Liver (tissue), 2 donors: ENCODE measurements around the gene TCERG1L.

Source experiments
- CTCF ChIP-seq: fragments of 150-350 bp; IDR thresholded peaks from 2 replicates; pipeline ENCODE4 v1.5.1; 2017; ENCODE audit warnings: improper control_type of control experiment, low read depth, low read length; ENCODE audit not compliant: missing input control
- ZBTB33 ChIP-seq: IDR thresholded peaks from 2 replicates; pipeline ENCODE4 v1.6.1; 2016; ENCODE audit warnings: antibody characterized with exemption
- donor health status: healthy.

DNA sequence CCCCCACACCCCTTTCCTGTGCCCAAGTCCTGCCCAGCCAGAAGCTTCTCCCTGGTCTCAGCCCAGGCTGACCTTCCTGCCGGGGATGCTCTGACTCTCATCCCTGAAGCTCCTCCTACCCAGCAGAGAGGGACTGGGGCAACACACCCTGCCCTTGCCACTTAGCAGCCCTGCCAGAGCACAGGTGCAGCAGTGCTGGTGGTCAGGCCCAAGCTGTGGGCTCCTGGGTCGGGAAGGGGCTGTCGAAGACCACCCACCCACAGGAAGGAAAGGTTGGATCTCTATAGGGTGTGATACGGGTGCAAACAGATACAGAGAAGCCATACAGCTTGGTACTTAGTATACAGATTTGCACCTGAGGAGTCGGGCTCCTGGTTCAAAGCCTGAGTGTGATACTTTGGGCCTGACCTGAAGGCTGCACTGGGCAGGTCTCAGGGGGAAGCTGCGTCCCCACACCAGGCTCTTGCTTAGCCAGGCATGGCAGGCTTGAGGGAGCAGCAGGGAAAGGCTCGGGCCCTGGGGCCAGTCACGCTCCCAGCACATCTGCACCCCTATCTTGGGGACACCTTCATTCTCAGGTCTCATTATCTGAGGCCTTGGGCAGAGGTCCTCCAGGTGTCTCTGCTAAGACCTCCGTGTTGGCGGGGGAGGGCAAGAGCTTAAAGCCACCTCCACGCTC is 47.3 kb downstream of the TCERG1L start:
- TF ChIP-seq ZBTB33 (no peak), CTCF (no peak)
